Limb (tissue), 2 donors: ENCODE measurements around the gene VIPR2.
"Not testable (repeated sequence)": the region's sequence is repeated elsewhere in the genome, so short reads cannot be mapped to it uniquely, and the experiment has no call there.

Experiments
- DNase-seq, 2 donors: peaks; one replicate each; pipeline ENCODE4 v3.0.0-alpha.2; 2016; ENCODE audit errors: extremely low spot score in 2 of 2

VIPR2 gene

GRCh38 chr7:159013825-159014289 lies 130.8 kb downstream of the VIPR2 start:
- no peak for DNase-seq

- DNase-seq, result peak in 1 of 2 donors; percentile 60
Measured at GRCh38 chr7:159013181-159013690, 131.4 kb downstream of the VIPR2 start.

- DNase-seq, result no peak
Measured at GRCh38 chr7:159012353-159013069, 132.2 kb downstream of the VIPR2 start.

GRCh38 chr7:159011722-159012022 lies 133.0 kb downstream of the VIPR2 start:
- DNase-seq, result no peak

- DNase-seq, result no peak
Measured at GRCh38 chr7:159010937-159011721, 133.5 kb downstream of the VIPR2 start.

- DNase-seq, result no peak
Measured at GRCh38 chr7:159010411-159010810, 134.3 kb downstream of the VIPR2 start.

GRCh38 chr7:159009951-159010350 lies 134.7 kb downstream of the VIPR2 start:
- no peak for DNase-seq

- no peak for DNase-seq
Measured at GRCh38 chr7:159008417-159008816, 136.2 kb downstream of the VIPR2 start.

- peak in 1 of 2 donors; percentile 40 for DNase-seq
Measured at GRCh38 chr7:159007996-159008389, 136.7 kb downstream of the VIPR2 start.

- DNase-seq, result no peak
Measured at GRCh38 chr7:159007364-159007995, 137.2 kb downstream of the VIPR2 start.

GRCh38 chr7:159006610-159007130 lies 138.0 kb downstream of the VIPR2 start:
- DNase-seq, result no peak

GRCh38 chr7:159006022-159006609 lies 138.6 kb downstream of the VIPR2 start:
- not testable (repeated sequence) for DNase-seq

GRCh38 chr7:159005618-159006017 lies 139.0 kb downstream of the VIPR2 start:
- no peak for DNase-seq

- no peak for DNase-seq
Measured at GRCh38 chr7:159004411-159004810, 140.3 kb downstream of the VIPR2 start.

- DNase-seq, result no peak
Measured at GRCh38 chr7:159001811-159002210, 142.9 kb downstream of the VIPR2 start.

- DNase-seq, result no peak
Measured at GRCh38 chr7:159000859-159001435, 143.7 kb downstream of the VIPR2 start.

GRCh38 chr7:159000070-159000469 lies 144.6 kb downstream of the VIPR2 start:
- DNase-seq, result no peak

- DNase-seq, result no peak
Measured at GRCh38 chr7:158999496-158999895, 145.2 kb downstream of the VIPR2 start.

GRCh38 chr7:158998261-158998660 lies 146.4 kb downstream of the VIPR2 start:
- DNase-seq, result not testable (repeated sequence)

GRCh38 chr7:158997471-158997870 lies 147.2 kb downstream of the VIPR2 start:
- DNase-seq, result no peak

GRCh38 chr7:158997110-158997453 lies 147.6 kb downstream of the VIPR2 start:
- no peak for DNase-seq
